ENCODE data around the gene KLHDC4. TPM values are rescaled to one million over a fixed set of nuclear protein-coding genes. Genes with fewer than 3 reads are reported as not detected.
"Not testable (repeated sequence)": the region's sequence is repeated elsewhere in the genome, so short reads cannot be mapped to it uniquely, and the experiment has no call there.

Gene KLHDC4
- total RNA-seq, 1 donor from 2014 or later = 19.0 TPM

DNA sequence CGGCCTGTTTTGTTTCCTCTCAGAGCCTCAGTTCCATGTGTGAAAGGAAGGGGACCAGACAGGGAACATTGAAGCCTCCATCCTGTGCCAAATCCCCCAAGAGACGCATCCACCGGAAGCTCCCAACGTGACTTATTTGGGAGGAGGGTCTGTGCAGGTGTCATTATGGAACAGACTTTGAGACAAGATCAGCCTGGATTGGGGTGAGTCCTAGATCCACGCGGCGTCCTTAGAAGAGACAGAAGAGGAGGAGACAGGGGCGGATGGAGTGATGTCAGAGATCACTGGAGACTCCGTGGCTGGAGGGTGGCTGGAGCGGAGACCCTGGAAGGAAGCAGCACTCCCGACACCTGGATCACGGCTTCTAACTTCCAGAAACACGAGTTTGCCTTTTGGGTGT, 80.0 kb downstream of the KLHDC4 start:
- no peak for DNase-seq (ENCODE audit: low read depth in 2 of 2)

DNA sequence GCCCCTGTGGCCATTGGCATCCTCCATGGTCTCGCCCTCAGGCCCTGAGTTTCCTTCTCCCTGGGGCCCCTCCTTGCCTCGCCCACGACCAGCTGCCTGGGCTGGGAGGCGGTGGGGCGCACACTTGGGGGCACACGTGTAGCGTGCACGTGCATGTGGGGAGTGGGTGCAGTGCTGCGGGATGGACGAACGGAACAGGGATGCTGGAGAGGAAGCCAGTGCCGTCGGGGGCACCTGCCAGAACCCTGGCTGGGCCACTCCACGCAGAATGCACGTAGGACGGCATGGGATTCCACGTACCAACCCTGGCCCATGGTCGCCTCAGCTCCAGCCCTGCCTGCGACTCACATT, 80.4 kb downstream of the KLHDC4 start:
- DNase-seq (ENCODE audit: low read depth in 2 of 2) = no peak

DNA sequence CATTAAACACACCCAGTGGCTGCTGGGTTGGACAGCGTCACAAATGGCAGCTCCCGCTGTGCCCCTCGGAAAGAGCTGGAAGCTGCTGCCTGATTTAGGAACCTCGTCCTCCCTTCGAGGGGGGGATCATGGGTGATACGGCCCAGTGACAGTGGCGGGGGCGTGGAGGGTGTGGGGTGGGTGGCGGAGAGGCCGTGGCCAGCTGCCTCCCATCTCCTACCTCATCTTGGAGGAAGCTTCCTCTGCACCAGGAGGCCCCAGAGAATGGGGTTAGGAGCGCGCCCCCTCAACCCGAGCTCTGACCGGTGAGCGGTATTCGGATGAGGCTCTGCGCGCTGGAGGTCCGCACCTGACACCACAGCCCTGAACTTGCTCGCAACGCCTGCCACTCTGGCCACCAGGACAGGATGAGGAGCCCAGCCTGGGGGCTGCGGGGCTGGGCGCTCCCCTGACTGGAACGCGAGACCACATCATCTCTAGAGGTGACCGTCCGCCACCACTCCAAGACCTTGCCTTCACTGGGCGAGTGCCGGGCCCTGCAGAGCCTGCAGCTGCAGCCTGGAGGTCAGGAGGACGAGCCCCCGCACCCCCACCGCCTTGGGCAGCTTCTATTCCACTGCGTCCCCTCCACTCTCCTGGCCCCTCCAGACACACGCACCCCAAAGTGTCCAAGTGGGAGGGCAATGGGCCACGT, 80.9 kb downstream of the KLHDC4 start:
- no peak for DNase-seq (ENCODE audit: low read depth in 2 of 2)

DNA sequence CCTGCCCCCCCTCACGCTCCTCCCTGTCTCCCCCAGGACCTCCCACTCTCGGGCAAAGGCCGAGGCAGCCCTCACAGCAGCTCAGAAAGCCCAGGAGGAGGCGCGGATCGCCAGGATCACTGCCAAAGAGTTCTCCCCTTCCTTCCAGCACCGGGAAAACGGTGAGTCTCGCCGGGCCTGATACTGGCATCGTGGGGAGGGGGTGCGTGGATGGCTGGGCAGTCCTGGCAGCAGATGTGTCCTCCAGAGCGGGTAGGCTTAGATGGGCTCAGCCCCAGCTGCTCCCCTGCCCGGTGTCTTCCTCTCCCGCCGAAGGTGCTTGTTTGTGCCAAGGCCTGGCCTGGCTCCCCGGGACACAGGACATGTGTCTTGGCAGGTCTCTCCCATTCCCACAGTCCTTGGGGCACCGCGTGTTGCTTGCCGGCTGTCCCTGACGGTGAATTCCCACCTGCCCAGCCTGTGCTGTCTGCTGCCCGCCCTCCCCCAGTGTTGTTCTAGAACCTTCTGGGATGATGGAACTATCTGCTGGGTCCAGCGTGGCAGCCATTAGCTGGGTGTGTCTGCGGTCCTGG, 81.6 kb downstream of the KLHDC4 start:
- DNase-seq (ENCODE audit: low read depth in 2 of 2) = no peak

DNA sequence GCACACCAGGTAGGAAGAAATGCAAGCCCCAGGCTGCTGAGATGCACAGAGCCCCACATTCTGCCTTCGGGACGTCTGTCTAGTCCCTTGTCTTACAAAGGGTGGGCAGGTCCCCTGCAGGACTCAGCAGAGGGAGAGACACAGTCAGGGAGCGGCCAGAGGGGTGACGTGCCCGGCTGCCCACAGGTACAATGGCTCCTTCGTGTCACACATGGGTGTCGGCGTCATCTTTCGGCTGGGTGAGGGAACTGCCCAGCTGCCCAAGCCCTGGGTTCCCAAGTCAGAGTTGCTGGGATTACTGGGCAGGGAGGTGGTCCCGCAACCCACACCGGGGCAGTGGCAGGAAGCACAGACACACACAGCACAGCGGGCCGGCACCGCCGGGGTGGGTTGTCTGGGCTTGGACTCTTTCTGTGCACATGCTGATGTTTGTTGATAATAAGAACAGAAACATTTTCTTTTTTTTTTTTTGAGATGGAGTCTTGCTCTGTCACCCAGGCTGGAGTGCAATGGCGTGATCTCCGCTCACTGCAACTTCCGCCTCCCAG, 82.9 kb downstream of the KLHDC4 start:
- no peak for DNase-seq (ENCODE audit: low read depth in 2 of 2)

DNA sequence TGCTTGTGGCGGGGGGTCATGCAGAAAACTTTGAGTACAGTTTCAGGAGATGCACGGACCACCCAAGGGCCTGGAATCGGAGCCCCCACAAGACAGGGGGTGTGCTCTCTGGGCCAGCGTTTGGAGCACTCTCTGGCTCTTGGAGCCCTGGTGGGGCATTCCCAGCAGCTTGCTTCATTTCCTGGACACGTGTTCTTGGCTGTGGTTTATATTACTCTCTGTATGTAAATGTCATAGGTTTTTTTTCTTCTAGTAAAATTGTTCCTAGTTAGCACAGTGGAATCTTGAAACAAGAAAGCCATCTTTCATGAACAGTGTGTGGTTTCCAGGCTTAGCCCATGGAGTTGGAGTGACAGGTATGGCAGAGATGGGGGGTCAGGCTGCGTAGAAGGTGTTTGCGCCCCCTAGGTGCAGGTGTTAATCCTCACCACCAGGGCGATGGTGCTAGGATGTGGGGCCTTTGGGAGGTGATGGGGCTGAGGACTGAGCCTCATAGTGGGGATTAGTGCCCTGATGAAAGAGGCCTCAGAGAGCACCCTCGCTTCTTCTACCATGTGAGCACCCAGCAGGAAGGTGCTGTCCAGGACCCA, 83.7 kb downstream of the KLHDC4 start:
- DNase-seq (ENCODE audit: low read depth in 2 of 2) = peak; percentile 69 to 74

DNA sequence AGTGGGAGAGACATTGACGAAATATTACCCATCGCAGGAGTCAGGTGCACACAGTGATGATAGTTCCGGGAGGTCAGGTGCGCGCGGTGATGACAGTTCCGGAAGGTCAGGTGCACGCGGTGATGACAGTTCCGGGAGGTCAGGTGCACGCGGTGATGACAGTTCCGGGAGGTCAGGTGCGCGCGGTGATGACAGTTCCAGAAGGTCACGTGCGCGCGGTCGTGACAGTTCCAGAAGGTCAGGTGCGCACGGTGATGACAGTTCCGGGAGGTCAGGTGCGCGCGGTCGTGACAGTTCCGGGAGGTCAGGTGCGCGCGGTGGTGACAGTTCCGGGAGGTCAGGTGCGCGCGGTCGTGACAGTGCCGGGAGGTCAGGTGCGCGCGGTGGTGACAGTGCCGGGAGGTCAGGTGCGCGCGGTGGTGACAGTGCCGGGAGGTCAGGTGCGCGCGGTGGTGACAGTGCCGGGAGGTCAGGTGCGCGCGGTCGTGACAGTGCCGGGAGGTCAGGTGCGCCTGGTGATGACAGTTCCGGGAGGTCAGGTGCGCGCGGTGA, 84.7 kb downstream of the KLHDC4 start:
- not testable (repeated sequence) for DNase-seq (ENCODE audit: low read depth in 2 of 2)

DNA sequence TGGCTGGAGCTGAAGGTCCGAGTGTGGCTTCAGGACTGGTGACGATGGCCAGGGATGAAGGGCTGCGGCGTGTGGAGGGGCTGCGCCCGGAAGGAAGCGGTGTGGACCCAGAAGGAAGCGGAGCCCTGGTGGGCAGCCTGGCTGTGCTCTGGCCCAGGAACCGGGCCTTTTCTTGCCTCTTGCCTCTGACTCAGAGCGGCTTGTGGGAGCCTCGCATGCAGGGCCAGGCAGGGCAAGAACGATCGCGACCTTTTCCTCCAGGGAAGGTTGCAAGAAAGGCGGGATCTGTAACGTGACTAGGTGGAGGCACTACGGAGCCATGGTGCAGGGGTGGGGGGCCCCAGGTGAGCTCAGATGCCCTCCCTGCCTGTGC, 85.5 kb downstream of the KLHDC4 start:
- no peak for DNase-seq (ENCODE audit: low read depth in 2 of 2)

DNA sequence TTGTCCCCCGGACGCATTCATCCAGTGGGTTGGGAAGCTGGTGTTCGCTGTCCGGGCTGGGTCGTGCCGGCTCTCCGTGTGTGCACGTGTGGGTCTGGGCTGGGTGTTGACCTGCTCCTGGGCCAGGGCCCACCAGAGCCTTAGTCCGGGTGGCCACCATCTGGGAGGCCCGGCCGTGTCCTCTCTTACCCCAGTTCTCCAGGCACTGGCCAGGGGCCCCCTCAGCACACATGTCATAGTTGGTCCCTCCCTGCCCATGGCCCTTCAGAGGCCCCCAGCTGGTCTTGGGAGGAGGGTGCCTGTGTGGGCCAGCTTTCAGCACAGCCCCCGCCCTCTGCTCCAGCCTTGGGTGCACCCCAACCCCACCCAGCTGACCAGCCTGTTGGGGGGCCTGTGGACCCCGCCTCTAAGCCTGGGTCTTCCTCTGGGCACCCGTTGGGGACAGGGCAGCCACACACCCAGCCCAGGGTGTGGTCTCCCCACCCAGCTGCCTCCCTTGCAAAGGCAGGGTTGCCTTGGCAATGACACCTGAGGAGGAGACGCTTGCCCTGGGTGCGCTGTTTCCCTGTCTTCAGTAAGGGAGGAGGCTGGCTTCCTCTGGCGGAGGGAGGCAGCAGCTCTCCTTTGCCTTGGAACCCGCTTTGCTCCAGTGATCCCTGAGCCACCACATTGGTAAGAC, 86.1 kb downstream of the KLHDC4 start:
- DNase-seq (ENCODE audit: low read depth in 2 of 2) = no peak

DNA sequence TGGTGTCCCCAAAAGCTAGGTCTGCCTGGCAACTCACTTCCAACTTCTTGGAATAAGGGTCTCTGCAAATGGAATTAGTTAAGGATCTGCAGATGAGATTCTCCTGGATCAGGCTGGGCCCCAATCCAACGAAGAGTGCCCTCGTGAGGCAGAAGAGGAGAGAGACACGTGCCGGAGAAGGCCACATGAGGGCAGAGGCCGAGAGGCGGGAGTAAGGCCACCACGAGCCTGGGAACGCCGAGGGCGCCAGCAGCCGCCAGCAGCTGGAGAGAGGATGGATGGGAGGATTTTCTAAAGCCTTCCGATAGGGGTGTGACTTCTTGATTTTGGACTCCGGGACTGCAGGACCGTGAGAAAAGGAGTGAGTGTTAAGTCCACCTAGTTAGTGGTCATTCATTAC, 87.2 kb downstream of the KLHDC4 start:
- no peak for DNase-seq (ENCODE audit: low read depth in 2 of 2)

DNA sequence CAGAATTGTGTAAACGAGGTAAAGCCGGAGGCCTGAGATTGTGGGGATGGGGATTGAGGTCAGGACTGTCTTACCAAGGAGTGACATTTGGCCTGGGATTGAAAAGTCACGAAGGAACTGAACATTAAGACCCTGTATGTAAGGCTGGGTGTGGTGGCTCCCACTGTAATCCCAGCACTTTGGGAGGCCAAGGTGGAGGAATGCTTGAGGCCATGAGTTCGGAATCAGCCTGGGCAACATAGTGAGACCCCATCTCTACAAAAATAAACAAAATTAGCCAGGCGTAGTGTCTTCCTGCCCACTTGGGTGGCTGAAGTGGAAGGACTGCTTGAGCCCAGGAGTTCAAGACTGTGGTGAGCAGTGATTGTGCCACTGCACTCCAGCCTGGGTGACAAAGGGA, 88.0 kb downstream of the KLHDC4 start:
- DNase-seq (ENCODE audit: low read depth in 2 of 2) = no peak

DNA sequence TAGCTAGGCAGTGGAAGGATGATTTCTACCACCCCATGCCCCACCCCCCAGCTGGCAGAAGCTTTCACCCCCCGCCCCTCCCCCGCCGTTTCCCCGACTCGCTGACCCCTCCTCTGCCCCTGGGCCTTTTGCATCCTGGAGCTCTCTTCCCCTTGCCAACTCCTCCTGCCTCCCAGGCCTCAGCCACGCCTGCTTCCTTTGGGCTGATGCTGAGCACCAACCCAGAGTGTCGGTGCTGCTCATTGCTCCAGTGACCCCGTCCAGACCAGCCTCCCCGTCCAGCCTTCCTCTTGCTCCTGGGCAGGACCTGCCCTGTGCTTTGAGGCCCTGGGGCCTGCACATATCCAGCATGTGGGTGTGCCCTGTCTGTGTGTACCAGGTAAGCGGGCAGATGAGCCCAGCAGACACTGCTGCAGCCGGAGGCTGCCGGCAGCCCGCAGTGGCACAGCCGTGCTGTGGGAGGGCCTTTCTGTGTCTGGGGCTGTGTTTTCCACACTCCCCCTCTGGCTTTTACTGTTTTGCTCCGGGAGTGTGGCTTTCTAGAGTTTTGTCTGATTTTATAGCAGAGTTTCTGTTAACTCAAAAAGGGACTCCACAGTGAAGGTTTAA, 90.6 kb downstream of the KLHDC4 start:
- peak; percentile 12 to 55 for DNase-seq (ENCODE audit: low read depth in 2 of 2)

DNA sequence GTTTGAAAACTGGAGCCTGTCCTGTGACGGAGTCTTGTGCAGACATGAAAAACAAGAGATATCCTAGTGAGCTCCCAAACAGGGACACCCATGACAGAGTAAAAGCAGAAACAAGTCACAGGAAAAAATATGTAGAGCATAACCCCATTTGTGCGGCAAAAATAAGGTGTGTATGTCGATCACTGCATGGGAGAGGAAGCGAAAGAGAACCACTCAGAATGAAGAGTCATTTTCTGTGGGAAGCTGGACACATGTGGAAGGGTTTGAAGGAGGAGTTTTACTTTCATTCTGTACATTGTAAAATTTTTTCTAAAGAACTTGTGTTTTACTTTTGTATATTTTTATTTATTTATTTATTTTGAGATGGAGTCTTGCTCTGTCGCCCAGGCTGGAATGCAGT, 91.4 kb downstream of the KLHDC4 start:
- no peak for DNase-seq (ENCODE audit: low read depth in 2 of 2)

DNA sequence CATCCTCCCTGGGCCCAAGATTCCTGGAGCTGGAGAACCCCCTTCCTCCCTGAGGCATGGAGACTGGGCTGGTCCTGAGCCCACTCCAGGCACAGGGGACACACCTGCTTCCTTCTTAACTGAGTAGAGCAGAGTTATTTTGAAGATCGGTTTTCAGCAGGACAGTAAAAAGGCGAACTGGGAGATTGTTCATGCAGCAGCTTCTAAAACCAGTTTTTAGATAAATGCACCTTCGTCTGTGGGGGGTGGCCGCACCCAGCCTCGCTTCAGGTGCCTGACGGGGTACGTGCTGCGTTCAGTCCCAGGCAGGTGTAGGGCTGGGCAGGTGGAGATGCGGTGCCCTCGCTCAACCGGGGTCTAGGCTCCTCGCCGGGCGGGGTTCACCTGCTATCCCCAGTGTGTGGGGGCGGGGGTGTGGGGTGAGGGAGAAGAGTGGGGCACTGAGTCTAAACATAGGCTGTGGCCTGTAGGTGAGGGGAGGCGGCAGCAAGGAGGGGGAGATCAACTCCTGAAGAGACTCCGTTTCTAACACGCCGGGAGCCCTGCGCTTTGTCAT, 94.0 kb downstream of the KLHDC4 start:
- DNase-seq (ENCODE audit: low read depth in 2 of 2) = no peak

DNA sequence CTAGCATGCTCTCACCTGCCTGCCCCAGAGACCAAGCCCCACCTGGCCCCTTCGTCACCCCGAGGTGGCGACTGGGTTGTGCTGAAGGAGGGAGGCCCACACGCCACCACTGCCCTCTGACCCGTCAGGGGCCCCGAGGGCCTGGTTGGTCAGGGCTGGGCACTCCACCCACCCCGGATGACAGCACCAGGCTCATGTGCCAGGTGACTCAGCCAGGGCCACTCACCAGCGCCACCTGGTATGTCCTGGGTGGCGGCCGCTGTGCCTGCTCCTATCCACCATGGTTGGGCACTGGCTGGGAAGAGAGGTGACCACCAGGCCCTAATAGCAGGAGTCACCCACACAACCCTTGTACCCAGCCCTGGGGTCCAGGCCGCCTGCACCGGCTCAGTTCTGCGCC, 94.6 kb downstream of the KLHDC4 start:
- DNase-seq (ENCODE audit: low read depth in 2 of 2) = no peak

DNA sequence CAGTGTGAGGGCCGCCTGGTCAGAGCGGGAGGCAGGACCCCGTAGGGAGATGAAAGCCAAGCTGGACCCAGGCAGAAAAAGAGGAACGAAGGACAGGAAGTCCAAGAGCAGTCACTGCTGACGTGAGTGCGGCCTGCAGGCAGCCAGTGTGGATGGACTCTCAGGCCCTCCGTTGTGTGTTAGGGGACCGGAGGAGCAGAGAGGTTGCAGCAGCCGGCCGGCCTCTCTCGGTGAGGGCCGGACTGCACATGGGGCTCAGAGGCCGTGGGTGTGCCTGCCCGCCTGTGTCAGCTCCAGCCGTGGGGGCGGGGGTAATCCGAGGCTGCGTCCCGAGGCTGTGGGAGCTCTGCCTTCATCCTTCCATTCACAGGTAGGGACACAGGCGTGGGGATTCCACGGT, 96.1 kb downstream of the KLHDC4 start:
- no peak for DNase-seq (ENCODE audit: low read depth in 2 of 2)

DNA sequence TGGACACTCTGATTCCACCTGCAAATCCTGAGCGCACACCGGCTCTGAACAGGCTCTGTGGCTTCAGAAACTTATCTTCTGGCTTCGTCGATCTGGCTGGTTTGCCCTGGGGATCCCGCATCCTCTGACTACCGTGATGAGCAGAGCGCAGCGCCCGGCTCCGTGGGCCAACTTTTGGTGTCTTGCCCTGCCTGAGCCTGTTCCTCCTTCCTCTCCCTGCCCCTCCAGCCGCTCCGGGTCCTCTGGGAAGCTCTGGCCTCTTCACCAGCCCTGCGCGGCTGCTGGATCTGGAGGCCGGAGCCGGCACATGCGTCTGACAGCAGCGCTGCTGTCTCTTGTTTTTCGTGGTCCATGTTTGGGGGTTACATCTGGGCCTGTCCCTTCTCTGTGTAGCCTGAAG, 97.8 kb downstream of the KLHDC4 start:
- DNase-seq (ENCODE audit: low read depth in 2 of 2) = no peak

DNA sequence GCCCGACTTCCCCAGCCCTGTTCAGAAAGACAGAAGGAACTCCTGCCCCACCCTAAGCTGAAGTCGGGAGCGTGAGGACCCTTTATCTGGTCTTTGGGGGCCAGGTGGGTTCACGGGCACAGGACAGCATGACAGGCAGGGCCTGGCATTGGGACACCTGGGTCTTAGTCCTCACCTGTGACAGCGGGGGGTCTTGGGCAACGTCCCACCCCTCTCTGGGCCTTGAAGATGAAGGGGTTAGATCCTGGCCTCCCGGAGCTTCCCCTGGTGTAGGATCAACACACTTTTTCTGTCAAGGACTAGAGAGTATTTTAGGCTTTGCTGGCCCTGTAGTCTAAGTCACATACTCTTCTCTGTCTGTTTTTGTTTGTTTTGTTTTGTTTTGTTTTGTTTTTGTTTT, 98.3 kb downstream of the KLHDC4 start:
- DNase-seq (ENCODE audit: low read depth in 2 of 2) = no peak

DNA sequence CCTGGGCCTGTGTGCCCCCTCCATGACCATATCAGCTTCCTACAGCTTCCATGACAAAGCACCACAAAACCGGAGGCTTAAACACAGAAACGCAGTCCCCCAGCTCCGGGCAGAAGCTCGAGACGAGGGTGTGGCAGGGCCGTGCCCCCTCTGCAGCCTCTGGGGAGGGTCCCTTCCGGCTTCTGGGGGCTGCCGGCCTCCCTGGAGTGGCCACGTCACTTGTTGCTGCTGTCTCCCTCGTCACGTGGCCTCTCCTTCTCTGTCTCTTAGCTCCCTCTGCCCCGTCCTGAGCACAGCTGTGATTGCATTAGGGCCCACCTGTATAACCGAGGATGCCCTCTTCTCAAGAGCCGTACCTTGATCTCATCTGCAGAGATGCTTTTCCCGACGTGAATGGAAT, 98.9 kb downstream of the KLHDC4 start:
- DNase-seq (ENCODE audit: low read depth in 2 of 2) = no peak

DNA sequence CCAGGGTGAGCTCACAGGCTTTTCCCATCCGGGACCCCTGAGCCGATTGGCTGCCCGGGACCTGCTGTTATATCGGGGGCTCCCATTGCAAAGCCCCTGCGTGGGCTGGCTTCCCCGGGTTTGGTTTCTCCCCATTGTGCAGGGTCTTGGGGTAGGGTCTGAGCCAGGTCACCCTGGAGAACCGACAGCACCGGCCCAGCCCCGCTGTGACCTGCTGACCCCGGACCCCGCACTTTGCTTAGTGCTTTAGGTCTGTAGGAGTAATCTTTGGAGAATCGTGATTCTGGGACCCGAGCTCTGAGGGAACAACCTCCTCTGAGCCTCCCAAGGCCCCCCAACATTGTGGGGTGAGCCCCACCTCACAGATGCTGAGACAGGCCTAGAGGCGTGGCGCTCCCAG, 100.6 kb downstream of the KLHDC4 start:
- DNase-seq (ENCODE audit: low read depth in 2 of 2) = no peak

DNA sequence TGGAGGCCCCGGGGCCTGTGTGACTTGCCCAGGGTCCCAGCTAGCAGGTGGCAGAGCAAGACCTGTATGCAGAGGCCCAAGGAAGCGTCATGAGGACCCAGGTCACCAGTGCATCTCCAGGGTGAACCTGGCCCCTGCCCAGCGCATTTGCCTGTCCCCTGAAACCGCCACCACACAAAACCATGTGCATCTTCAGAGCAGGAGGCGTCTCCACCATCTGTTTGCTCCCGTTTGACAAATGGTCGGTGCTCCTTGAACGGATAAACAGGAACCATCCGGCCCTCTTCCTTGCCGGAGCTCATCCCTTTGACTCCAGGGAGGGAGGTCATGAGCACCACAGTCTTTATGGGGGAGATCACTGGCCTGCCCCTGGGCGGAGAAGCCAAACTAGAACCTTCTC, 101.0 kb downstream of the KLHDC4 start:
- no peak for DNase-seq (ENCODE audit: low read depth in 2 of 2)

Measured in lung microvascular endothelial cell (primary cell).